ENCODE results near the gene HMGA1. TPM values are rescaled to one million over a fixed set of nuclear protein-coding genes. Genes with fewer than 3 reads are reported as not detected.

Gene HMGA1
- total and polyA plus RNA-seq, 2 of the 13 experiments (the other 11 are each of a cell fraction or from before 2014, with no cell fraction given), result 117 to 145 TPM

- no peak for TF ChIP-seq GMEB2 (CRISPR knock-in tag; IDR thresholded peaks at IDR 0.05; ENCODE audit: low read depth)
- 0 out of 2 replicates have a peak, but pooled peaks have one; percentile 55 for TF ChIP-seq ZNF616 (CRISPR knock-in tag; IDR thresholded peaks at IDR 0.05; ENCODE audit: low read depth)
- TF ChIP-seq, protein P1, sequence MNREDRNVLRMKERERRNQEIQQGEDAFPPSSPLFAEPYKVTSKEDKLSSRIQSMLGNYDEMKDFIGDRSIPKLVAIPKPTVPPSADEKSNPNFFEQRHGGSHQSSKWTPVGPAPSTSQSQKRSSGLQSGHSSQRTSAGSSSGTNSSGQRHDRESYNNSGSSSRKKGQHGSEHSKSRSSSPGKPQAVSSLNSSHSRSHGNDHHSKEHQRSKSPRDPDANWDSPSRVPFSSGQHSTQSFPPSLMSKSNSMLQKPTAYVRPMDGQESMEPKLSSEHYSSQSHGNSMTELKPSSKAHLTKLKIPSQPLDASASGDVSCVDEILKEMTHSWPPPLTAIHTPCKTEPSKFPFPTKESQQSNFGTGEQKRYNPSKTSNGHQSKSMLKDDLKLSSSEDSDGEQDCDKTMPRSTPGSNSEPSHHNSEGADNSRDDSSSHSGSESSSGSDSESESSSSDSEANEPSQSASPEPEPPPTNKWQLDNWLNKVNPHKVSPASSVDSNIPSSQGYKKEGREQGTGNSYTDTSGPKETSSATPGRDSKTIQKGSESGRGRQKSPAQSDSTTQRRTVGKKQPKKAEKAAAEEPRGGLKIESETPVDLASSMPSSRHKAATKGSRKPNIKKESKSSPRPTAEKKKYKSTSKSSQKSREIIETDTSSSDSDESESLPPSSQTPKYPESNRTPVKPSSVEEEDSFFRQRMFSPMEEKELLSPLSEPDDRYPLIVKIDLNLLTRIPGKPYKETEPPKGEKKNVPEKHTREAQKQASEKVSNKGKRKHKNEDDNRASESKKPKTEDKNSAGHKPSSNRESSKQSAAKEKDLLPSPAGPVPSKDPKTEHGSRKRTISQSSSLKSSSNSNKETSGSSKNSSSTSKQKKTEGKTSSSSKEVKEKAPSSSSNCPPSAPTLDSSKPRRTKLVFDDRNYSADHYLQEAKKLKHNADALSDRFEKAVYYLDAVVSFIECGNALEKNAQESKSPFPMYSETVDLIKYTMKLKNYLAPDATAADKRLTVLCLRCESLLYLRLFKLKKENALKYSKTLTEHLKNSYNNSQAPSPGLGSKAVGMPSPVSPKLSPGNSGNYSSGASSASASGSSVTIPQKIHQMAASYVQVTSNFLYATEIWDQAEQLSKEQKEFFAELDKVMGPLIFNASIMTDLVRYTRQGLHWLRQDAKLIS (CRISPR knock-in tag; IDR thresholded peaks at IDR 0.05), result no peak
- TF ChIP-seq RNF219 (CRISPR knock-in tag; IDR thresholded peaks at IDR 0.05), result no peak
- no peak for TF ChIP-seq AGO2 (optimal IDR thresholded peaks at IDR 0.05; ENCODE audit: low read depth, low read length)
- no peak for TF ChIP-seq ATF1 (CRISPR knock-in tag; IDR thresholded peaks at IDR 0.05)
- TF ChIP-seq PLSCR1 (CRISPR knock-in tag; IDR thresholded peaks at IDR 0.05; ENCODE audit: borderline replicate concordance), result no peak
- no peak for TF ChIP-seq FLYWCH1 (CRISPR knock-in tag; IDR thresholded peaks at IDR 0.05)
- TF ChIP-seq ZNF891 (CRISPR knock-in tag; IDR thresholded peaks at IDR 0.05), result peak; percentile 12
- TF ChIP-seq, protein P2, sequence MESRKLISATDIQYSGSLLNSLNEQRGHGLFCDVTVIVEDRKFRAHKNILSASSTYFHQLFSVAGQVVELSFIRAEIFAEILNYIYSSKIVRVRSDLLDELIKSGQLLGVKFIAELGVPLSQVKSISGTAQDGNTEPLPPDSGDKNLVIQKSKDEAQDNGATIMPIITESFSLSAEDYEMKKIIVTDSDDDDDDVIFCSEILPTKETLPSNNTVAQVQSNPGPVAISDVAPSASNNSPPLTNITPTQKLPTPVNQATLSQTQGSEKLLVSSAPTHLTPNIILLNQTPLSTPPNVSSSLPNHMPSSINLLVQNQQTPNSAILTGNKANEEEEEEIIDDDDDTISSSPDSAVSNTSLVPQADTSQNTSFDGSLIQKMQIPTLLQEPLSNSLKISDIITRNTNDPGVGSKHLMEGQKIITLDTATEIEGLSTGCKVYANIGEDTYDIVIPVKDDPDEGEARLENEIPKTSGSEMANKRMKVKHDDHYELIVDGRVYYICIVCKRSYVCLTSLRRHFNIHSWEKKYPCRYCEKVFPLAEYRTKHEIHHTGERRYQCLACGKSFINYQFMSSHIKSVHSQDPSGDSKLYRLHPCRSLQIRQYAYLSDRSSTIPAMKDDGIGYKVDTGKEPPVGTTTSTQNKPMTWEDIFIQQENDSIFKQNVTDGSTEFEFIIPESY (CRISPR knock-in tag; IDR thresholded peaks at IDR 0.05), result no peak
- TF ChIP-seq ARNT2 (CRISPR knock-in tag; IDR thresholded peaks at IDR 0.05; ENCODE audit: low read depth), result peak; percentile 88
- TF ChIP-seq EEA1 (CRISPR knock-in tag; IDR thresholded peaks at IDR 0.05; ENCODE audit: borderline replicate concordance), result no peak
- no peak for TF ChIP-seq NR2F2 (IDR thresholded peaks at IDR 0.05; ENCODE audit: borderline replicate concordance, low read depth)
- TF ChIP-seq, protein P3, sequence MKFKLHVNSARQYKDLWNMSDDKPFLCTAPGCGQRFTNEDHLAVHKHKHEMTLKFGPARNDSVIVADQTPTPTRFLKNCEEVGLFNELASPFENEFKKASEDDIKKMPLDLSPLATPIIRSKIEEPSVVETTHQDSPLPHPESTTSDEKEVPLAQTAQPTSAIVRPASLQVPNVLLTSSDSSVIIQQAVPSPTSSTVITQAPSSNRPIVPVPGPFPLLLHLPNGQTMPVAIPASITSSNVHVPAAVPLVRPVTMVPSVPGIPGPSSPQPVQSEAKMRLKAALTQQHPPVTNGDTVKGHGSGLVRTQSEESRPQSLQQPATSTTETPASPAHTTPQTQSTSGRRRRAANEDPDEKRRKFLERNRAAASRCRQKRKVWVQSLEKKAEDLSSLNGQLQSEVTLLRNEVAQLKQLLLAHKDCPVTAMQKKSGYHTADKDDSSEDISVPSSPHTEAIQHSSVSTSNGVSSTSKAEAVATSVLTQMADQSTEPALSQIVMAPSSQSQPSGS (CRISPR knock-in tag; IDR thresholded peaks at IDR 0.05), result no peak; the same call in 1 of the 2 replicates
- no peak for TF ChIP-seq ZNF850 (CRISPR knock-in tag; conservative IDR thresholded peaks at IDR 0.05)
Observed at GRCh38 chr6:34223956-34224940, 12.4 kb upstream of the HMGA1 start (continued).

Data from HepG2 (cell line).